Vagina (tissue), 2 donors: Measurements from ENCODE around the gene ADORA1.

Experiments used
- CTCF ChIP-seq, 3 experiments: fragments of 450-650 bp in 2 of 3; fragments of 200-600 bp in 1 of 3; sonication (generic) in 1 of 3; IDR thresholded peaks; one replicate each; pipeline ENCODE4 v1.5.1; 2017 to 2019; ENCODE audit warnings: antibody characterized with exemption in 3 of 3, mild to moderate bottlenecking in 2 of 3, moderate library complexity in 2 of 3
- POLR2A ChIP-seq, 2 donors: fragments of 450-650 bp; IDR thresholded peaks; one replicate each; pipeline ENCODE4 v1.6.1; 2017; ENCODE audit warnings: antibody characterized with exemption in 2 of 2, mild to moderate bottlenecking in 2 of 2, moderate library complexity in 2 of 2

GRCh38 chr1:203210988-203211387 is 83.5 kb downstream of the ADORA1 start:
- TF ChIP-seq POLR2A (IDR thresholded peaks at IDR 0.05) (no peak), CTCF (IDR thresholded peaks at IDR 0.05) (no peak)
